Glutamatergic neuron (in vitro differentiated cells): ENCODE measurements around the gene POM121. TPM values are rescaled to one million over a fixed set of nuclear protein-coding genes. Genes with fewer than 3 reads are reported as not detected.
A peak's percentile ranks its signal among the peaks of the same experiment; 100 is the strongest.
"Not testable (repeated sequence)": the region's sequence is repeated elsewhere in the genome, so short reads cannot be mapped to it uniquely, and the experiment has no call there.

Source experiments
- DNase-seq: peaks from one replicate; pipeline ENCODE4 v3.0.0; 2022
- H3K27ac Mint-ChIP-seq: one replicate; pipeline ENCODE4 v1.8.0; 2020; ENCODE audit warnings: mild to moderate bottlenecking, mixed read lengths, inconsistent platforms; ENCODE audit not compliant: unreplicated experiment
- H3K27me3 Mint-ChIP-seq: one replicate; pipeline ENCODE4 v1.8.0; 2020; ENCODE audit warnings: mild to moderate bottlenecking, moderate library complexity, mixed read lengths, inconsistent platforms; ENCODE audit not compliant: unreplicated experiment
- H3K36me3 Mint-ChIP-seq: one replicate; pipeline ENCODE4 v1.8.0; 2020; ENCODE audit warnings: mild to moderate bottlenecking, mixed read lengths, inconsistent platforms; ENCODE audit not compliant: unreplicated experiment
- H3K4me1 Mint-ChIP-seq: one replicate; pipeline ENCODE4 v1.8.0; 2020; ENCODE audit warnings: mild to moderate bottlenecking, low read depth, mixed read lengths, inconsistent platforms; ENCODE audit not compliant: unreplicated experiment
- H3K4me3 Mint-ChIP-seq: one replicate; pipeline ENCODE4 v1.8.0; 2020; ENCODE audit warnings: mild to moderate bottlenecking, mixed read lengths, inconsistent platforms; ENCODE audit not compliant: unreplicated experiment
- H3K9me3 Mint-ChIP-seq: one replicate; pipeline ENCODE4 v1.8.0; 2020; ENCODE audit warnings: mild to moderate bottlenecking, moderate library complexity, mixed read lengths, inconsistent platforms; ENCODE audit not compliant: unreplicated experiment
- CTCF ChIP-seq: fragments of 200-600 bp; sonication (generic); IDR thresholded peaks from one replicate; pipeline ENCODE4 v1.5.0; 2021; ENCODE audit not compliant: partially characterized antibody, unreplicated experiment
- total RNA-seq: library from RNA; stranded (reverse); fragmentation: NEBNext Ultra II Directional; extraction: Animal tissue kit (Norgen Biotek cat#: 25700); gene quantifications from one replicate; pipeline ENCODE4 v1.2.1, GENCODE V29; 2021; ENCODE audit not compliant: unreplicated experiment

POM121 gene
- total RNA-seq, 1 donor from 2014 or later: 50.9 TPM

- H3K27ac Mint-ChIP-seq, H3K27me3 Mint-ChIP-seq, H3K9me3 Mint-ChIP-seq, H3K4me3 Mint-ChIP-seq, H3K4me1 Mint-ChIP-seq, DNase-seq, H3K36me3 Mint-ChIP-seq: not testable (repeated sequence)
Measured at GRCh38 chr7:72944937-72945336, 20.0 kb downstream of the POM121 start.

GRCh38 chr7:72945597-72945996 lies 20.7 kb downstream of the POM121 start:
- H3K4me1 Mint-ChIP-seq, H3K27me3 Mint-ChIP-seq, H3K27ac Mint-ChIP-seq, DNase-seq, H3K9me3 Mint-ChIP-seq, H3K4me3 Mint-ChIP-seq, H3K36me3 Mint-ChIP-seq: not testable (repeated sequence)

- not testable (repeated sequence) for H3K36me3 Mint-ChIP-seq, H3K27ac Mint-ChIP-seq, H3K4me1 Mint-ChIP-seq, H3K9me3 Mint-ChIP-seq, H3K27me3 Mint-ChIP-seq, H3K4me3 Mint-ChIP-seq, DNase-seq
- TF ChIP-seq CTCF: peak; percentile 19
Measured at GRCh38 chr7:72946130-72946745, 21.3 kb downstream of the POM121 start.

DNA sequence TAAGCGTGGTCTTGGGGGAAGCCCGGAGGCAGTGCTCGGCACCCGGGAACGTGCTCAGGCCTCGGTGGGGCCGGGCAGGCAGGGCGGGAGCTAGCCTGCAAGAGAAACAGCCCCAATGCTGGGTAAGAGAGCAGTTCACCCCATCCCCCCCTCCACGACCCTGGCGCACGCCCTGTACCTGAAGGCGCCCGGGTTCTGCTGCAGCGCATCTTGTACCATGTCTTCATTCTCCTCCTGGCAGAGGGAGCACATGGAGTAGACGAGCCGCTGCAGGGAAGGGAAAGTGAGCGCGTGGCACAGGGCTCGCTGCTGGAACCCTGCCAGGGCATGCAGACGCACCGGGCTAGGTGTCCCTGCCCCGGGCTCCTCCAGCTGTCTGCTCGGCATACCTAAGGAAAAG lies 23.8 kb downstream of the POM121 start:
- DNase-seq, H3K4me1 Mint-ChIP-seq, H3K36me3 Mint-ChIP-seq, H3K27me3 Mint-ChIP-seq, H3K9me3 Mint-ChIP-seq, H3K27ac Mint-ChIP-seq, H3K4me3 Mint-ChIP-seq: not testable (repeated sequence)

DNA sequence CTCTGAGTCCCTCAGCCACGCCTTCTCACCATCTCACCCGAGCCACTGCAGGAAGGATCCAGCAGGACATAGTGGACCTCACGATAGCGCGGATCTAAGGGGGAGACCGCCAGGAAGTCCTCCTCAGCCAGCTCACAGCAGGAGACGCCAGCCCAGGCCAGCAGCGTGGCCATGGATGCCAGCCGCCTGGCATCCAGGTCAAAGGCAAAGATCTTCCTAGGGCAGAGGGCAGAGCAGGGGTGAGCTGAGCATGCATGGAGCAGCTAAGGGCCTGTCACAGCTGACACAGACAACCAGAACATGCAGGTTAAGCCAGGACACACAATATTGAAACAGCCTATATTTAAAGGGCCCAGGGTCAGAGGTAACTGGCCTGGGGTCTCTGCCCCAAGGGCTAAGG lies 24.4 kb downstream of the POM121 start:
- H3K4me1 Mint-ChIP-seq, H3K36me3 Mint-ChIP-seq, H3K9me3 Mint-ChIP-seq, H3K4me3 Mint-ChIP-seq, H3K27ac Mint-ChIP-seq, H3K27me3 Mint-ChIP-seq, DNase-seq: not testable (repeated sequence)

GRCh38 chr7:72949686-72950085 lies 24.8 kb downstream of the POM121 start:
- not testable (repeated sequence) for H3K9me3 Mint-ChIP-seq, H3K4me1 Mint-ChIP-seq, H3K4me3 Mint-ChIP-seq, DNase-seq, H3K27me3 Mint-ChIP-seq, H3K27ac Mint-ChIP-seq, H3K36me3 Mint-ChIP-seq

GRCh38 chr7:72950432-72950831 lies 25.5 kb downstream of the POM121 start:
- H3K27me3 Mint-ChIP-seq, DNase-seq, H3K4me1 Mint-ChIP-seq: not testable (repeated sequence)

GRCh38 chr7:72953901-72954562 lies 29.1 kb downstream of the POM121 start:
- DNase-seq, H3K36me3 Mint-ChIP-seq, H3K9me3 Mint-ChIP-seq, H3K4me3 Mint-ChIP-seq, H3K27ac Mint-ChIP-seq, H3K27me3 Mint-ChIP-seq, H3K4me1 Mint-ChIP-seq: not testable (repeated sequence)

More at GRCh38 chr7:72950432-72950831, 25.5 kb downstream of the POM121 start:
- H3K4me3 Mint-ChIP-seq, H3K36me3 Mint-ChIP-seq, H3K9me3 Mint-ChIP-seq, H3K27ac Mint-ChIP-seq: not testable (repeated sequence)

DNA sequence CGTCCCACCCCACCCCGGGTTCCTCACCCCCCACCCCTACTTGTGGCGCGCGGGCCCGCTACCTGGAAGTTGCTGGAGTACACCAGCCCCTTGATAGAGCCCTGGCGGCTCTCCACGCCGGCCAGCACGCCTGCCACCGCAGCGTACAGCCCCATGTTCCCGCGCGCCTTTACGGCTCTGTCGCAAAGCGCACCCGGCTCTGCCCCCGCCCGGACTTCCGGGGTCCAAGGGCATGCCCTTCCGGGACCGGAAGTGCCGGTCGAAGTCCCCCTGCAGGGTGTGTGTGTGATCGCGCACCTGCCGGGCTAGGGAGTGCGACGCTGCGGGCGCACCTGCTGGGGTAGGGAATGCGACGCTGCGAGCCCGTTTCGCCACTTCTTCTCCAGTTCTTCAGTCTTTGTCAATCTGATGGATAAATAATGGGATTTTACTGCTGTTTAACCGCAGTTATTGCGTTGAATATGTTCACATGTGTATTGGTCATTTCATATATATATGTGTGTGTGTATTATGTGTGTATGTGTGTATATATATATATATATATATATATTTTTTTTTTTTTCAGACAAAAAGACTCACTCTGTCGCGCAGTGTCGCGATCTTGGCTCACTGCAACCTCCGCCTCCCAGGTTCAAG lies 29.8 kb downstream of the POM121 start:
- not testable (repeated sequence) for H3K9me3 Mint-ChIP-seq, DNase-seq, H3K27ac Mint-ChIP-seq, H3K27me3 Mint-ChIP-seq, H3K4me1 Mint-ChIP-seq, H3K36me3 Mint-ChIP-seq
- peak overlapping the region; percentile 79 for H3K4me3 Mint-ChIP-seq

GRCh38 chr7:72960029-72960428 lies 35.1 kb downstream of the POM121 start:
- not testable (repeated sequence) for H3K36me3 Mint-ChIP-seq, H3K4me3 Mint-ChIP-seq, DNase-seq, H3K27ac Mint-ChIP-seq, H3K4me1 Mint-ChIP-seq, H3K9me3 Mint-ChIP-seq, H3K27me3 Mint-ChIP-seq

- H3K9me3 Mint-ChIP-seq, H3K36me3 Mint-ChIP-seq, H3K27ac Mint-ChIP-seq, H3K4me1 Mint-ChIP-seq, DNase-seq, H3K4me3 Mint-ChIP-seq, H3K27me3 Mint-ChIP-seq: not testable (repeated sequence)
Measured at GRCh38 chr7:72960626-72961345, 35.9 kb downstream of the POM121 start.
